ENCODE data around the gene MIER3.

The MIER3 gene

DNA sequence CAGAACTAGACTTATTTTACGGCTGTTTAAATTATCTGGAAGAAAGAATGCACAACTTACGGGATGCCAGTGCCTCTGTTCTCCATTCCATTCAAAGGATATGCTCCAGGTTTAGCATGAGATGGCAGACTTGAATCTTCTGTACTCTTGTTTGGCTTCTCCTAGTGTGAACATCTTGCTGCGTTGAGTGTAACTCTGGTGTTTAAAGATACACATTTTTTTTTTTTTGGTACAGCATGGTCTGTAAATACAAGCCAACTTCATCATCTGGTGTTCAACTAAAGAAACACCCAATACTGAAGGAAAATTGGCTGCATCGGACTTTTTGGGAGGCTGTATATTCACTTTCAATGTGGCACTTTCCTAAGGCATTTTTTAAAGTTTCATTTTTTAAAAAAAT, 7.4 kb upstream of the MIER3 start:
- DNase-seq (ENCODE audit: low spot score), result no peak

DNA sequence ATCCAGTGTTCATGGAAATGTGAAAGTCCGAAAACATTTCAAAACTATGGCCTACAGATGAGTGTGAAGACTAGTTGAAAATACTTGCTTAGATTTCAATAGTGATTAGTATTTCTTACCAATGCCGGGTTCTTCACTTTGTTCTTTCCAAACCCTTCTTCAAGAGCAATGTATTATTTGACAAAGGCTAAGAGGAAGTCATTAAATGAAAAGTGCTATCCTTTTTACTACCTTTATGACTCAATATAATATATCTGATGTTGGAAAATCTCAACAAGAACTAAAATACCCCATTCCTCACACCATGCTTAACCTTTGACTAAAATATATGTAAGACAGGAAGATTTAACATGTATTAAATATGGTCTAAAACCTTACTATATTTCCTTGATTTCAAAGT, 6.7 kb upstream of the MIER3 start:
- no peak for DNase-seq (ENCODE audit: low spot score)

DNA sequence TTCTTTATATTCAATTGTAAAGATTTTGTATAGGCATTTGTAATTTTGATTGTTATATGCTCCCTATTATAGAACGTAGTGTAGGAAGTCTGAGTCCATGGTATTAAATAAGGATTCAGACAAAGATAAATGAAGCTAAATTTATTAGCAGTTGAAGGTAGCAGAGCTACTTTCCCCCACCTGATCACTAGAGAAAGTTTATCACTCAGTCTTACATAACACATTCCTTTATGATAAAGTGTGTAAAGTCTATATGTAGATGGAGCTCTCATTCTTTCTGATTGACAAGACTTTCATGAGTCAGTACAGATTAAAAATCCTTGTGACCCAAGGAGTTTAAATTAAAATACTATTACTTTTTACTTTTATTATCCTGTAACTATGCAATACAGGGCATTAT, 2.3 kb upstream of the MIER3 start:
- no peak for DNase-seq (ENCODE audit: low spot score)

DNA sequence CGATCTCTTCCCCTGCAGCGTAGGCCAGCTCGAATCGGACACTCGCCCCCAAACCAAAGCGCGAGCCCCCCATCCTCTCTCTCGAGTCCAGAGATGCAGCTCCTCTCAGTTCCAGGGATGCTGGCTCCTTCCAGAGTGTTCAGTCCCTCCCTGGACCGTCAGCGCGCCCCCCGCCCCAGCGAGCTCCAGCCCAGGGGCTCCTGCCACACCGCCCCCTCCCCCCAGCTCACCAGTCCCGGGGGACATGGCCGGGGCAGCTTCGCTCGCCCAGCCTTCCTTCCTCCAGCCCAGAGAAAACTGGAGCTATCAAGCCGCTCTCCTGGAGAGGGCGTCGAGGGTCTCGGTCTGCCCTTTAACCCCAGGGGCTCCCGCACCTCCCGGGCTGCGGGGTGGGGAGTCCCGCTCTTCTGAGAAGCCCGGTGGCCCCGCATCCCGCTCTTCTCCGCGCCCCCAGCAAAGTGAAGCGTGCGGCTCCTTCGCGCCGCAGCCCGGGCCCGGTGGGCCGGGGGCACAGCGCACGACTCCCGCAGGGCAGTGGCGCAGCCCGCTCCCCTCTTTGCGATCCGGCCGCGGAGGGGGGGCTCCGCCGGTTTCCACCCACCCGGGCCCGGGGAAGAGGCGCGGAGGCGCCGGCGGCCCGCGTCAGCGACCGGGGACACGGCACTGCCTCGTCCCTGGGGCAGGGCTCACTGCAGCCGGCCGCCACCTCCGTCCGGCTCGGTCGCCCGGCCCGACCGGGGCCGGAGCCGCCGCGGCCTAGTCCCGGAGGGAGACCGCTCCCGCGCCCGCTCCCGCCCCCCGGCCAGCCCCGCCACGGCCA, 587 bp downstream of the MIER3 start:
- DNase-seq (ENCODE audit: low spot score), result peak; percentile 61

DNA sequence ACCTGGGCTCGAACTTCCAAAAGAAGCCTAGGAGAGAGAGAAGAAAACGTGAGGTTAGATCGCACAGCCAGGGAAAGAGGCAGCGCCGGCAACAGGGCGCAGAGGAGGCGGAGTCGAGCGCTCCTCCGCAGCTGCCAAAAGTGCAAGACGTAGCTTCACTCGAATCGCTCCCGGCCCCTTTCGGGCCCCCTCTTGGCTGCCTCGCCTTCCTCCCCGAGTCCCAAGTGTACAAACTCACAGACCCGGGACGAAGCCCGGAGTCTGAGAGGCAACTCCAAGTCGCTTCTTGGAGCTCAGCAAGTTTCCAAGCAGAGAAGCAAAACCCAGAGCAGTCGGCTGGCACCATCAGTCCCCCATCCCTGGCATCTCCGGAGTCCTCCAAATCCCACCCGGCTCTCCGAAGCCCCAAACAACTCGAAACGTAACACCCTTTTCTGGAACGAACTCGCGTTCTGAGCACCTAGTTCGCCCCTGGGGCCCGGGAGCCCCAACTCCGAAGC, 1.2 kb downstream of the MIER3 start:
- DNase-seq (ENCODE audit: low spot score), result peak; percentile 74

DNA sequence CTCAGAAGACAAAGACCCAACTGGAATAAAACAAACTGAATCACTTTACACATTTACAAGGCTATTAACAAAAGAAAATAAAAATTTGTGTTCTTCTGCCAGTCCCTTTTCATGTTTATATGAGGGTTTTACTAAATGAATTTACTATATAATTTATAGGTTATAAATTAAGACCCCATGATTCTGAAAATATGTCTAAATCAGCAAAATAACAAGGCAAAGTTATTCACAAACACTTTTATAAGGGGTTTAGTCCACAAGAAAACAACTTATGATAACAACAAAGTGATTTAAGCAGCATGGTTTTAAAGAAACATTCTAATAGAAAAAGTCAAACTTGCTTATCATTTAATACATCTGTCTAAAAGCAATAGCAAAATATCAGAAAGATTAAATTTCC, 4.9 kb downstream of the MIER3 start:
- no peak for DNase-seq (ENCODE audit: low spot score)

DNA sequence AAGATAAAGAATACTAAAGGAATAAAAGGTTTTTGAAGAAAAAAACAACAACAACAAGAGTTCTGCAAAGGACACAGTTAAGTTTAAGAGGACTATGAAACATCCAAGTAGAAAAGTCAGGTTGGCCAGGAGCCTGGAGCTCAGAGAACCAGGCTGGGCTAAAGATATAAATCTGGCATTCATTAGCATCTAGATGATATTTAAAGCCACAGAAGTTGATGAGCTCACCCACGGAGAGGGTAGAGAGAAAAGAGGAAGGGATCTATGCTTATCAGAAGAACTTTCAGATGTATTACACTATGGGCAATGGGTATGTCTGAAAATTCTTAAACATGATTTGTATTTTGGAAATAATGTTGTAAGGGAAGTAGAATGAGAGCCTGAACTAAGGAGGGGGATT, 9.9 kb downstream of the MIER3 start:
- no peak for DNase-seq (ENCODE audit: low spot score)

DNA sequence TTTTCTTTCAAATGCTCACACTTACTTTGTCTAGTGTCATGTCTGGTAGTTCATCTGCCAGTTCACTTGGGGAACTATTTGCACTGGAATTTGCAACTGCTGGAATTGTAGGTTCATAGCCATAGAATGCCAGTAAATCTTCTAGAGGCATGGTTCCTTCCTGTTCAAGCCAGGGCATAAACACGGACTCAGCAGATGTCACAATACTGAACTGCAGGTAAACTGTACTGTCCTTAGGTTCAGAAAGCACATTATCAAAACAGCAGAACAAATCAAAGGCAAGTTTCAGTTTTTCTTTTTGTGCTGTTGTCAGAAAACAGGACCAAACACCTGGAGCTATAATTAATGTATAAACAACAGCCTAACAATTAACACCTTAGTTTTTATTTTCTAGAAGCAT, 13.1 kb downstream of the MIER3 start:
- no peak for DNase-seq (ENCODE audit: low spot score)

DNA sequence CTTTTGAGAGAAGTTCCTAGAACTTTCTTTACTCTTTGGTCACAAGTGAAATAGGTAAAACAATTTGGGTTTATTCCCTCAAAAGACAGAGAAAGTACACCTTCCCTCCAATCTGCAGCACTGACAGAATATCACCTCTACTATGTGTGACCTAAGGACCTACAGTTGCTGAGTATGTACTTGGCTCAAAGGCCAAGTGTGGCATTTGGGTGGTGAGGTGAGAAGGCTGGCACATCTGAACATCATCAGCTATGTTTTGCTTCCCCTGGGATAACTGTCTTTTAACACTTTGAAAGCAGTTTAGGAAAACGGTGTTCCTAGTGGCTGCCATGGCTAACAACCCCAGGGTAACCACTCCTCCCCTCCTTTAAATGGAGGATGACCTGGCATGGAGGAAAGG, 17.6 kb downstream of the MIER3 start:
- DNase-seq (ENCODE audit: low spot score), result no peak

DNA sequence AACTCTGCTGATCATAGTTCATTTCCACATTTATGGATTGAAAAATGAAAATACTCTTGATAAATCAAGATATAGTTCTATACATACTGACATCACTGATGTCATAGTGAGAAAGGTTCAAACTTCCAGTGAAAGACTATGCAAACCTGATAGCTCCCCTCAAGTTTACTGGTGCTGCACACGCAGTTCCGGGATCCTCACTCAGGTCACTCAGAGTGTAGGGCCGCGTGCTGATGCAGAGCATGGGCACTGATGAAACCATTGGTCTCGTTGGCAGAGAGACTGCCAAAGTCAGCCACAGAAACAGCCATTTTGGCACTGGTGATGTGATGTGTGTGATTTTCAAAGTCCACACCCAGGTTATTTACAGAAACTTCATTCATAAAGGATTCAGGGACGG, 29.0 kb downstream of the MIER3 start:
- no peak for DNase-seq (ENCODE audit: low spot score)

DNA sequence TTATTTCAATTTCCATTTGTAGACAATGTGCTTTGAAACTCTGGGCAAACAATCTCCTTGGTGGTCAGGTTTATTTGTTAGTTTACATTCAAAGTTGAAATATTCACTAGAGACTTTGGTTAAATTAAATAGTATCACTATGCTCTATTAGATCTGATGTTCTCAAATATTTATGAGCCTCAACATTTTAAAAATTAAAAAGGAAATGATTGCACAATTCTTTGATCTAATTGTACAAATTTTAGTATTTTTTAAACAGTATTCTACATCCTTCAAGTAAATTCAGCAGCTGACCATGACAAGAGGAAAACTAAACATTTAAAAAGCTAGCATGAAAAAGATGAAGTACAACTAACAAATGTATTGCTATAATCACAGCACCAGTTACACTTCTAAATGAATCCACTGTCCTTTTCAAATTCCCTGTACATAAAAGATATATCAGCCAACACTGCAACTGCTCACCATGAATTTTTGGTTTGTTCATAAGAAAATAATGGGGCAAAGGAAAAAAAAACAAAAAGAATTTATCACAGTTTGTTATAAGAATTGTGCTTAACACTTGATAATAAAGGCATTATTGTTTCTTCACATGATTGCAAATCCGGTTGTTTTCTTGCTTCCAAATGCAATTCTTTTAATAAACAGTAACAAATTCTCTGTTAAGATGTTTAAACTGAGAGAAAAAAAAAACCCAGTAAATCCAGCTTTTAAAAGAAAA, 31.8 kb downstream of the MIER3 start:
- no peak for DNase-seq (ENCODE audit: low spot score)

DNA sequence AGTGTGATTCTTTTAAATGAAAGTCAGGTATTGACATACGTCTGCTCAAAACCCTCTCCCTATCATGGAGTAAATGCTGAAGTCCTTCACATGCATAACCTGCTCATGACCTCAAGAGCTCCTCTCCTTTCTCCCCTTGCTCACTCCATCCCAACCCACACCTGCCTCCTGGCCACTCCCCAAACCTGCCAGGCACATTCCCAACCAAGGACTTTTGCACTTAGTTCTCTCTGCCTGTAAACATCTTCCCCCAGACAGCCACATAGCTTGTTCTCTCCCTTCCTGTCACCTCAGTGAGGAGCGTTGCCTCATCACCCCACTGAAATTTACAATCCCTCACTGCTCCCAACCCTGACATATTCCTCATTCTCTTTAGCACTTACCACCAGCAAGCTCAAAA, 33.9 kb downstream of the MIER3 start:
- DNase-seq (ENCODE audit: low spot score), result no peak

DNA sequence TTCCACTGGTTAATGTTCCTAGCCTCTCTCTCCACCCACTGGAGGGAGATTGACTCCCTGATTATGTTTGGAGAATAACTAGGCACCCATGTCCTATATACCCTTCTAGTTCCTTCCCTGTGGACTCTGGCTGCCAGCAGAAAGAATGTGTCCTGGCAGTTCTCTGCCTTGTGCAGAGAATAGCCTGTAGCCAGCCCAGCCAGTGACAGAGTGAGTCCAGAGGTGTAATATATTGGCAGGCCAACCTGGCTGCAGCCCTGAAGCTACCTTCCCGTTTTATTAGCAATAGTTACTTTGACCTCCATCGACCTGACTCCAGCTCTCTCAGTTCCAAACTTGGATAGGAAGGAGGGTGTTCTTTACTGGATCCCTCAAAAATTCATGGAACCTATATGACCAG, 34.4 kb downstream of the MIER3 start:
- DNase-seq (ENCODE audit: low spot score), result no peak

DNA sequence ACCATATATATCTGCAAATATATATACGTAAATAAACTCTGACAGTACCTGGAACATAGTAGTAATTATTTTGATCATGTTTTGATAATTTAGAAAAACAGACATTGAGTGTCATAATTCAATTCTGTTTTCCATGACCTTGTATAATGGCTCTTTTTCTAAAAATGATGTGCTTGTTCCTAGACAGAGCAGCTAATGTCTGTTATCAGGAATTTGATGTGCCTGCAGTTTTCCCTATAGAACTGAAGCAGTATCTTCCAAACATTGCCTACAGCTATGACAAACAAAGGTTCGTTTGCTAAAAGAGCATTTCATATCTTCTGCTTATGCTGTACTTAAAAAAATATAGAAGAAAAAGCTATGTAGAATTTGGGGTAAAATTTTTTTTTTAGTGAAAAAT, 37.2 kb downstream of the MIER3 start:
- DNase-seq (ENCODE audit: low spot score), result no peak

DNA sequence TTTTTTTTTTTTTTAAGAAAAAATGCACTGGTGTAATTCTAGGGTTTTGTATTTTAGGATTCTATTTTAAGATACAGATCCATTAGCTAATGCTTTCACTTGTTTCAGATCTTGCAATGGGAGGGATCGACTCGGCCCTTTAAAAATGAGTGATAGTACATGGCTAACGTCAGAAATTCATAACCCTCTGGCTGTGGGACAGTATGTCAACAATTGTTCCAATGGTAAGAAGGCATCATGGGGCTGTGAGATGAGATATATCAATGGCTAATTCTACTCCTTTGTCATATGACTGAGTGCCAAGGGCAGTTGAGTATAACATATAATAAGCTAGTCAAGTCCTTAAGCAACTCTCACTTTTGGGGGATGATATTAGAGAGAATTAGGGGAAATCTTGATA, 38.2 kb downstream of the MIER3 start:
- no peak for DNase-seq (ENCODE audit: low spot score)

DNA sequence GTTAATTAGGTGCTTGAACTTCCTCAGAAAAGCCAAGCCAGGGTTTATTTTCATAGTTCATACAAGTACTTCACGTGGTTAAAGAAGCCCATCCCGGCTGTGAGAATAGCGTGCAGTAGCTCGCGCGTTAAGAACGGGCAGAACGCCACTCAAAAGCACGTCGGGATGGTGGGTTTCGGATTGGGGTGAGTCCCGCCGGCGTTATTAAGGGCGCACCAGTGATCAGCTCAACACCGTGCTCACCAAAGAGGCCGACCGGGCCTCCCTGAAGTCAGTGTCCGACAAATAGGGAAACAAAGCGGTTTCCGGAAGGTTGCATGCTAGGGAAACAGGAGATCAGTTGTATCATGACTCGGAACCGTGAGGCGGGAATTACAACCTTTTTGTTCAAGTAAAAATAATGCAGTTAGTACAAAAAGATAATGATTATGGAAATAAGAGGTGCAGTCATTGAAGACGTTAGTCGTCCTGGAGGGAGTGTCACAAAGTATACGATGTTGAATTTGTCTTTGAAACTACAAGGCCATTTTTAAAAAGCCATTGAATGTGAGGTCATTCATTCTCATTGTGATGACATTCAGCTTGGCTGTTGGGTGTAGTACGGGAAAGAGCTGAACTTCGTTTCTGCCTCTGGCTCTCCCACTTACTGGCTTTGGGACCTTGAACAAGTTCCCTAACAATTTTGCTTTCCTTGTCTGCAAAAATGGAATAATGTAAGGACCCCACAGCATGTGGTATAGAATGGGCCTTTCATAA, 41.5 kb downstream of the MIER3 start:
- peak; percentile 52 for DNase-seq (ENCODE audit: low spot score)

DNA sequence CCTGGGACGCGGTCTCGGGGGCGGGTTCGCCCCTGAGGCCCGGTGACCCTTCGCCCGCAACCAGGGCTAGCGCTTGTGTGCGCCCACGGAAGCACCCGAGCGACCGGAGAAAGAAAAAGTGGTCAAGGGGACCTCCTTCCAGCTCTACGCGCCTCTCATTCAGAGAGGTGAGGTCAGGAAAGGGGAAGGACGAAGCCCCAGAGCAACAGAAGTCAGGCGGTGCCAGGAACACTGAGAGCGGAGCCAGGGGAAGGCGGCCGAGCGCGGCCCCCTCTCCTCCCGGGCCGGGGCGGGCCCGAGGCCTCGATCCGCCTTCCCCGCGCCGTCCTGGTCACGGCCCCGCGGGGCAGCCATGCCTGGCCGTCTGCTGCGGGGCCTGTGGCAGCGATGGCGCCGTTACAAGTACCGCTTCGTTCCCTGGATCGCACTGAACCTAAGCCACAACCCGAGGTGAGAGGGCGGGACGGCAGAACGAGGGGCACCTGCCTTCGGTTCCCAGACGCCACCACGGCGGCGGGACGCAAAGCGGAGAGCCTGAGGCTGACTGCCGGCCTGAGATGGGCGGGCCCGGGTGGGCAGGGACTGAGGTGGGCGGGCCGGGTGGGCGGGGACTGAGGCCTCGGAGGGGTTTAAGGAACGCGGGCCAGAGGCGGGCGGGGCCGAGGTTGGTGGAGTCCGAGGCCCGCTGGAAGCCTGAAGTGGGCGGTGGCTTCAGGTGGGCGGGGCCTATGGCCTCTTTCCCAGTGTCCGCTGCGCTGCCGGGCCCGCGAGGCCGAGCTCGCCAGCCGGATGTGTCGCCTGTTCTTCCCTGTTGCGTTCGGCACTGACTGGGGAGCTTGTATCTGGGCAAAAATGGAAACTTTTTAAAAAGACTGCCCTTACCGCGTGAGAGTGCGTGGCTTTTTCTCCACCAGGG, 42.4 kb downstream of the MIER3 start, which contains the start of gene SETD9:
SETD9 (plus strand) TSS at position 303 of the 916 bp plus-strand sequence; CDS start at position 353, 50 bp downstream.
- DNase-seq (ENCODE audit: low spot score), result peak; percentile 97

DNA sequence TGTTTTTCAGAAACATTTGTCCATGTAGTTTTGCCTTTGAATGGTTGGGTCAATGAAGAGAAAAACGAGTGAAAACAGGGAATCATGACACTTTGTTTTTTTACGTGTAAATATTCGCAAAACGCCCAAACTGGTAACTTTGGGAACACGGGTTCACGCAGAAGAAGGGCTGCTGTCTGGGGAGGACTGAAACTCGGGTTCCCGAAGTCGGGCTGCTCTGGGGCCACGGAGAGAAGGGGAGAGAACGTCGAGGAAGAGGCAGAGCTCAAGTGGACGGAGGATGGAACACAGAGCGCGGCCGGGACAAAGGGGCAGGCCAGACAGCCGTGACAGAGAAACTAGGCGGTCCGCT, 43.0 kb downstream of the MIER3 start:
- peak; percentile 71 for DNase-seq (ENCODE audit: low spot score)

DNA sequence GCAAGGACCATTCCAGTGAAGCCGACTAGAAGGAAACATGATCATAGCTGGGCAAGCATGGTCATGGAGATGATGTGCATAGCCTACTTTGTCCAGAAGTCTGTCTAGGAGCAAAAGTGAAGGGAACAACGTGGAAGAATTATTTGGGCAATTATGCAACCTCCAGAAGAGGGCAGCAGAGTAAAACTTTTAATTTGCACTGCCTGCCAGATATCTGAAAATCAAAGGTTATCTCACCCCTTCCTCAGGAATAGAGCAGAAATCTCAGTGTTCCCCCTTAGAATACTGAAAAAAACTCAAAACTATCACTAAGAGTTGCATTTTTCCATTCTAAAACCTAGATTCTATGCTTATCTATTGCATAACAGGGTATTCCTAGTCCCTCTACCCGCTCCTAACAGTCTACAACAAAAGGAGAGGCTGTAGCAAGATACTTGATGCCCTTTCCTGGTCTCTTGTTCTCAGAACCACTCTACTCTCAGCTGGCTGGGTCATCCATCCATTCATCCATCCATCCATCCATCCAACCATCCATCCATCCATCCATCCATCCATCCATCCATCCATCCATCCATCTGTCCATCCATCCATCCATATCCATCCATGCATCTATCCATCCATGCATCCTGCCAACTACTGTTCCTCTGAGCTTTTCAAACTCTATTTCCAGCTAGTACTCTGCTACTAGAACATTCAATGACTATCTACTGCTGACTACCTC, 50.9 kb downstream of the MIER3 start:
- peak; percentile 50 for DNase-seq (ENCODE audit: low spot score)

DNA sequence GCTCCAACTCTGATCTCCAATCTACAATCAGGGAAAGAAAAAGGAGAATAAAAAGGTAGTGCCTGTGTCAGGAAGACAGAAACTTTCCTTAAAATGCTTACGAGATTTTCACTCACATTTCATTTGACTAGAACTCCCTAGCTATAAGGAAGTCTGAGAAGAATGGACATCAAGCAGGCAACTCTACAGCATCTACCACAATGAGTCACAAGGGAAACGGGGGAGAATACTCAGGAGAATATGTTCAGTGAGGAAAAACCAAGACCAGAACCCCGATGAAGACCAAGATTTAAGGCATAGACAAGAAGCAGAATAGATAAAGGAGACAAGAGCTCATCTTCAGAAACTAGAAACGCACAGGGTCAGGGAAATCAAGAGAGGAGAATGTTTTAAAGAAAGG, 51.5 kb downstream of the MIER3 start:
- DNase-seq (ENCODE audit: low spot score), result no peak

DNA sequence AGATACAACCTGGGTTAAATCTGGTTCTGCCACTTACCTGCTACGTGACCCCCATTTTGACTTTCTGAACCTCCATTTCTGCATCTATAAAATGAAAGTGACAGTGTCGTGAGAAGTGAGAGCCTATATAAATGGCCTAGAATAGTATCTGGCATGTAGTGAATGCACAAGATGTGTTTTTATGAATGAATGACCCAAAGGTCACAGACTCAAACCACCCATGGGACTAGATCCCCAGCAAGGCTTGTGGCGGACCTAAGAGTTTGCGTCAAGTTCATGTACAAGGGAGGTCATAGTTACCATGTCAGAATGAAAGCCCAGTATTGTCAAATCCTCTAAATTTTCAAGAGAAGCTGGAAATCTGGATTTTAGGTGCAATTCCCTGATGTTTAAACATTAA, 53.7 kb downstream of the MIER3 start:
- DNase-seq (ENCODE audit: low spot score), result no peak

Measured in D341Med (cell line).